HAP-1 (cell line): ENCODE data around the gene FAM20A.
A peak's percentile ranks its signal among the peaks of the same experiment; 100 is the strongest.

Experiments used
- DNase-seq, 2 experiments: peaks; one replicate each; pipeline ENCODE4 v3.0.0-alpha.2; 2016 to 2020; ENCODE audit warnings: low spot score in 2 of 2
- H3K27me3 ChIP-seq: fragments of 250-450 bp; sonication (Bioruptor Pico); 2 replicates; pipeline ENCODE4 v1.5.1; 2020; ENCODE audit warnings: low read depth, mild to moderate bottlenecking, moderate library complexity
- H3K36me3 ChIP-seq: fragments of 250-450 bp; sonication (Bioruptor Pico); replicated peaks from 2 replicates; pipeline ENCODE4 v1.5.1; 2020; ENCODE audit warnings: mild to moderate bottlenecking
- H3K4me1 ChIP-seq: fragments of 250-450 bp; sonication (Bioruptor Pico); 2 replicates; pipeline ENCODE4 v1.5.1; 2020; ENCODE audit warnings: mild to moderate bottlenecking
- H3K4me3 ChIP-seq: fragments of 250-450 bp; sonication (Bioruptor Pico); 2 replicates; pipeline ENCODE4 v1.5.1; 2020; ENCODE audit warnings: mild to moderate bottlenecking, moderate library complexity
- H3K9me3 ChIP-seq: fragments of 250-450 bp; sonication (Bioruptor Pico); 2 replicates; pipeline ENCODE4 v1.5.1; 2020; ENCODE audit warnings: mild to moderate bottlenecking, moderate library complexity
- in situ Hi-C: fragments of 300-500 bp; cut with MboI; formaldehyde crosslinking; loops from 3 replicates; pipeline ENCODE4 v1.14.3; 2020; ENCODE audit warnings: low sequenced_read_pairs, inconsistent platforms, mixed read lengths

The FAM20A gene

GRCh38 chr17:68560966-68561720, 40.0 kb downstream of the FAM20A start:
- DNase-seq = no peak
- no peaks in the 10 kb centered on the region for H3K4me1 ChIP-seq
- no peak overlapping the region for H3K4me3 ChIP-seq
- H3K9me3 ChIP-seq = no peaks in the 10 kb centered on the region
- H3K36me3 ChIP-seq = no peaks in the 10 kb centered on the region
- no peaks in the 10 kb centered on the region for H3K27me3 ChIP-seq
- in situ Hi-C loops = no loop called here

GRCh38 chr17:68559316-68559715, 41.9 kb downstream of the FAM20A start:
- no peaks in the 10 kb centered on the region for H3K36me3 ChIP-seq
- no peak for DNase-seq
- no peaks in the 10 kb centered on the region for H3K4me1 ChIP-seq
- H3K27me3 ChIP-seq = no peaks in the 10 kb centered on the region
- no peak overlapping the region for H3K4me3 ChIP-seq
- H3K9me3 ChIP-seq = no peaks in the 10 kb centered on the region
- in situ Hi-C loops = no loop called here

DNA sequence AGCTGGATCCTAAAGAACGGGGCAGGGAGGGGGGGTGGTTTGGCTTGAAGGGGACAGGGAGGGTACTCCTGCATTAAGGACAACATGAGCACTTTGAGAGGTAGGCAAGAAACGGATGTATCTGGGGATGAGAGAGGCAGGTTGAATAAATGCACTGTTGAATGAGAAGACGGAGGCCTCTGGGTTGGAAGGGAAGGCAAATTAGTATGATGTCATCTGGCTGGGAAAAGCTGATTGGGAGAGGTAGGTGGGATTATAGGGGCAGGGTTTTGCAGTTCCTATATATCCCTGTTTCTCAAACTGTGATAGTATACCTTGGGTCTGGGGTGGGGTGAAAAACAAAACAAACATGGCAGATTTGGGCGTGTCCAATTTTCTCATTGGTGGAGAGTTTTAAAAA, 44.6 kb downstream of the FAM20A start:
- Histone ChIP-seq H3K4me1 (no peaks in the 10 kb centered on the region), H3K9me3 (no peaks in the 10 kb centered on the region), H3K4me3 (no peak overlapping the region), H3K27me3 (no peaks in the 10 kb centered on the region), H3K36me3 (no peaks in the 10 kb centered on the region)
- in situ Hi-C loops = no loop called here
- no peak for DNase-seq

- Histone ChIP-seq H3K27me3 (no peaks in the 10 kb centered on the region), H3K4me3 (no peak overlapping the region), H3K9me3 (no peaks in the 10 kb centered on the region), H3K36me3 (peaks cover 6% of the 10 kb centered on the region; the same call in 1 of the 2 replicates), H3K4me1 (peaks cover 11% of the 10 kb centered on the region)
- DNase-seq = peak; percentile 48 to 67
- in situ Hi-C loops = loop anchor here (5.0 kb wide), 2 partner anchors 68 to 213 kb away; no protein-coding TSS in a partner anchor
These were observed 56.9 kb downstream of the FAM20A start for GRCh38 chr17:68544111-68544915.

DNA sequence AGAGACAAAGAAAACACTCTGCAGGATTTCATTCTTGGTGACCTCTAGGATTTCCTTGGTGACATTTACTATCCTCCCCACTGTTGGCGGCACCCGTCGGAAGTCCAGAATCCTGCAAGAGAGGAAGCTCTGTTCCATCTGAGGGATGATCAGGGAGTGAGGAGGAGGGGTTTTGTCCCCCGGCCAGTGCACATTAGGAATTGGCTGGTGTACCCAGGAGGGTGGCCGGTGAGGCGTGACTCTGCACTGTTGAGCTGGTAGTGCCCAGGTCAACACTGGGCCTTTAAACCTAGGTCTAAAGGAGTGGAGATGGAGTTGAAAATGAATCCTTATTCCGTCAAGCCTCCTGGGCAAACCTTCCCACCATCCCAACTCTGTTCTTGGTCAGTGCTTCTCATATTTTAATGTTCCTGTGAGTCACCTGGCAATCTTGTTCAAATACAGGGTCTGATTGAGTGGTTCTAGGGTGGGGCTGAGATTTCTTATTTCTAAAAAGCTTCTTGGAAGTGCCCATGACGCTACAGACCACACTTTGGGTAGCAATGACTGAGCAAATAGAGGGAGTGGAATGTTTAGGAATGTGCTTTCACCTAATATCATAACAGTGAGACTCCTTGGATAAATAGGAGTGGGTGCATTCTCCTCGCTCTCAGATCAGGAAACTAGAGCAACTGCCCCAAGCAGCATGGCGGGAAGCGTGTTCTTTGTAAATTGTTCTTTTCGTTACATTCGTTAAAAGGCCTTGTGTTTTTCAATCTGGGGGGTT, 58.3 kb downstream of the FAM20A start:
- no peak overlapping the region for H3K4me3 ChIP-seq
- H3K27me3 ChIP-seq = no peaks in the 10 kb centered on the region
- DNase-seq = no peak
- in situ Hi-C loops = loop anchor here (5.0 kb wide), 2 partner anchors 69 to 214 kb away; no protein-coding TSS in a partner anchor
- H3K36me3 ChIP-seq = peaks cover 9% of the 10 kb centered on the region
- H3K9me3 ChIP-seq = no peaks in the 10 kb centered on the region
- peaks cover 11% of the 10 kb centered on the region for H3K4me1 ChIP-seq

DNA sequence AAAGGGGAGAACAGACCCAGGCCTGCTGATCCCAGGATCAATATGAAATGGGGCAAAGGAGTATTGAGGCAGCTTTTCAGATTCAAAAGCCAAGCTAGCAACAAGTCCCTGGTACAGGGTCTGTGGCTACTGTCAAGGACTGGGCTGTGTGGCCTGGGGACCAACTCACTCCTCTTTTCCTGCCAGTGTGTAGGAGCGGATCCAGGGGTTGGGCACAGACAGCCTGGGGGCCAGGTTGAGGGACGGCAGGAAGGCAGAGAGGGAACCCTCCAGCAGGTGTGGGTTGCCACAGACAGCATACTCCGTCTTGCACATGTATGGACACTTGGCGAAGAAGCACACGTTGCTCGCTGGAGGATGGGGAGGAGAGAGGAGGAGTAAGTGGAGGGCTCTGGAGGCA, 59.4 kb downstream of the FAM20A start:
- no peaks in the 10 kb centered on the region for H3K9me3 ChIP-seq
- peaks cover 17% of the 10 kb centered on the region for H3K36me3 ChIP-seq
- H3K4me3 ChIP-seq = no peak overlapping the region
- H3K27me3 ChIP-seq = no peaks in the 10 kb centered on the region
- DNase-seq = no peak
- in situ Hi-C loops = loop anchor here (5.0 kb wide), 2 partner anchors 70 to 215 kb away; no protein-coding TSS in a partner anchor
- H3K4me1 ChIP-seq = peaks cover 11% of the 10 kb centered on the region

DNA sequence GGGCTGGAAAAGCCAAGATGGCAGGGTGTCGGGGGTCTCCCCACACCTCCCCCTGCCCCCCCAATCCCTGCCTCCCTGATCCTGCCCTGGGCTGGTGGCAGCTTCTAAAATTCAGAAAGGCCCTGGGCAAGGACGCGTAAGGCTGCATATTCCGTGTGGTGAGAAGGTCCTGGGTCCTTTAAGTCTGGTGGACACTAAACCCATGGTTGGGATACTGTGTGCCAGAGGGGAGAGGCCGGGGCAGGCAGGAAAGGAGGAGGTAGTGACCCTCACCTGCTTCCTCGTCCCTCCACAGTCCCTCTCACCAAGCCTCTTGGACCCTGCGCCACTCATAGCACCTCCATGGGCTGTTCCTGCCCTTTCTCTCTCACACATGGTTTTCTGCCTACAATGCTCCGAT, 60.2 kb downstream of the FAM20A start:
- H3K9me3 ChIP-seq = no peaks in the 10 kb centered on the region
- peaks cover 20% of the 10 kb centered on the region for H3K36me3 ChIP-seq
- H3K27me3 ChIP-seq = no peaks in the 10 kb centered on the region
- H3K4me1 ChIP-seq = peaks cover 11% of the 10 kb centered on the region
- in situ Hi-C loops = loop anchor here (5.0 kb wide), 2 partner anchors 71 to 216 kb away; no protein-coding TSS in a partner anchor
- no peak overlapping the region for H3K4me3 ChIP-seq
- no peak for DNase-seq

DNA sequence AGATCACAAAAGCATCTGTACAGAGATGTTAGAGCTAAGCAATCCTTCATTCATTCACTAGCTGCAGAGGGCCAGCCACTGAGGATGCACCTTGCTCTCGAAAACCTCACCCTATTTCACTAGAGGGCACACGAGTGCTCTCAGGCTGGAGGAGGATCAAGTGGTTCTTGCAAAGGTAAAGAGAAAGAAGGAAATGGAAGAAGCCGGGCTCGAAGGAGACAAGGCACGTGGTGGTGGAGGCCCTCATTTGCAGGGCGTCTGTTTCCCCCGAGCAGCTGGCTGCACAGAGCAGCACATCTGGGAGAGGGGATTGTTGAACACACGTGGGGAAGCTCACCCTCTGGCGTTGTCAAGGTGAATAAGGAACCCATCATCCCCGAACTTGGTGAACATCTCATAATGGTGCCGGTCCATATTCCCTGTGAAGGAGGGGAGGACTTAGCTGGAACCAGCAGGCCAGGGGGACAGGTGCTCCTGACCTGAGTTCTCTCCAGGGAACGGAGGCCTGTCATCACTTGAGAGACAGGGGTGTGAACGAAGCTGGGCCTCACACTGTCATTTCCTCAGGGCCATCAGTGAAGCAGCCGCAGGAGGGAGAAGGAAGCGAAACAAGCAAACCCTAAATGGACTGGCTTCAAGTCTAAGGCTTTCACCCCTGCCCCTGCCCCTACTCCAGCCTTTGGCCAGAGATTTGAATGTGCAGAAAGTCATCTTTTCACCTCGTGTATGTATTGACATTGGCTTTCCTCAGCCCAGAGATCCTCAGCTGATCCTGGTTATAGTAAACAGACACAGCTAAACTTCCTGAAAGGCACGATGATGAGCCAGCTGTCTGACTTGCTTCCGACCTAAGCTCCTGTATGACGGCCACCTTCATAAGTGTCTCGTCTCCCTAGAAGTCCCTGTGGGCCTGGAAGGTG, 61.4 kb downstream of the FAM20A start:
- Histone ChIP-seq H3K27me3 (no peaks in the 10 kb centered on the region), H3K4me3 (no peak overlapping the region), H3K36me3 (peaks cover 25% of the 10 kb centered on the region), H3K4me1 (peaks cover 11% of the 10 kb centered on the region), H3K9me3 (no peaks in the 10 kb centered on the region)
- in situ Hi-C loops = loop anchor here (5.0 kb wide), 2 partner anchors 72 to 217 kb away; no protein-coding TSS in a partner anchor
- DNase-seq = no peak

GRCh38 chr17:68535922-68536321, 65.2 kb downstream of the FAM20A start:
- no peaks in the 10 kb centered on the region for H3K4me1 ChIP-seq
- no peak for DNase-seq
- H3K4me3 ChIP-seq = no peak overlapping the region
- in situ Hi-C loops = no loop called here
- H3K27me3 ChIP-seq = no peaks in the 10 kb centered on the region
- peaks cover 38% of the 10 kb centered on the region for H3K36me3 ChIP-seq
- no peaks in the 10 kb centered on the region for H3K9me3 ChIP-seq

DNA sequence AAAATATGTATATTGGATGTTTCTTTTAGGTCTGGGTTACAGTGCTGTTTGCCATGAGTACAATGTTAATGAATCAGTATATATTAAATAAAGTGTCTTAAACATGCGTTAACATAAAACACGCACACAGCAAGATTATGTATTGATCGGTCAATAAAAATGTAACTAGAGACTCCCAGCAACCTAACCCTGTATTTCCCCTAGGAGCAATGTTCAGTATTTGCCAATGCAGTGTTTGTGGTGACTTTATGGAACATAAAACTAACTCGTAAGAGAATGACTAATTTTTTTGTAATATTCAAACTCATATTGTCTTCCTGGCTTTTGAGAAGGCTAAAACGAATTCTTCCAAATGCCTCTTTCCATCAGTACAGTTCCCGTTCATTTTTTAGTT, 66.5 kb downstream of the FAM20A start:
- DNase-seq = no peak
- Histone ChIP-seq H3K4me1 (peaks cover 3% of the 10 kb centered on the region), H3K36me3 (peaks cover 45% of the 10 kb centered on the region), H3K9me3 (no peaks in the 10 kb centered on the region), H3K4me3 (no peak overlapping the region), H3K27me3 (no peaks in the 10 kb centered on the region)
- in situ Hi-C loops = no loop called here

DNA sequence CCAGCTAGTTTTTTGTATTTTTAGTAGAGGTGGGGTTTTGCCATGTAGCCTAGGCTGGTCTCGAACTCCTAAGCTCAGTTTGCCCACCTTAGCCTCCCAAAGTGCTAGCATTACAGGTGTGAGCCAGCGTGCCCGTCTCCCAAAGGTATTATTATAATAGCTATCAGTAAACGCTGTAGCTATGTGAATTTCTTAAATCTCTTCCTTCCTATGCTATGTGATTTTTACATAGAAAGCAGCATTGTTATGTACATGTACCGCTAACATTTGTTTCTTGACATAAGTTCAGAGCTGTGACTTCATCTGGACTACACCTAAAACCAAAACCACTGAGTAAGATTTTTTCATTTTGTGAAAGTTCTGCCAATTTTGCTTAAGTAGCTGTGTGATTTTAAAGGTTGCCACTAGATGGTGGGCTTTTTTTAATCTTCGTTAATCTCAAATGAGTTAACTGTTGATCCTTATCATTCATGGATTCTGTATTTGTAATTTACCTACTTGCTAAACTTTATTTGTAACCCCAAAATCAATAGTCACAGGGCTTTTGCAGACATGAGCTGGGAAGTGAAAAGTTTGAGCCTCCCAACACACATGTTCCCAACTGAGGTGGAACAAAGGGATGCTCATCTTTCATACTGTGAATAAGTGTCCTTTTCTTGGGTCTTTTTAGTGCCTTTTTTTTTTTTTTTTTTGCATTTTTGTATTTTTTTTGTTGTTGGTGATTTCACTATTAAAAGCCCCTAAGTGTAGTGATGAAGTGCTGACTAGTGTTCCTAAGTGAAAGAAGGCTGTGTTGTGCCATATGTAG, 67.1 kb downstream of the FAM20A start:
- H3K4me1 ChIP-seq = peaks cover 6% of the 10 kb centered on the region
- no peak overlapping the region for H3K4me3 ChIP-seq
- peaks cover 45% of the 10 kb centered on the region for H3K36me3 ChIP-seq
- H3K27me3 ChIP-seq = no peaks in the 10 kb centered on the region
- DNase-seq = peak in 1 of 2 experiments; percentile 22
- H3K9me3 ChIP-seq = no peaks in the 10 kb centered on the region
- in situ Hi-C loops = no loop called here

DNA sequence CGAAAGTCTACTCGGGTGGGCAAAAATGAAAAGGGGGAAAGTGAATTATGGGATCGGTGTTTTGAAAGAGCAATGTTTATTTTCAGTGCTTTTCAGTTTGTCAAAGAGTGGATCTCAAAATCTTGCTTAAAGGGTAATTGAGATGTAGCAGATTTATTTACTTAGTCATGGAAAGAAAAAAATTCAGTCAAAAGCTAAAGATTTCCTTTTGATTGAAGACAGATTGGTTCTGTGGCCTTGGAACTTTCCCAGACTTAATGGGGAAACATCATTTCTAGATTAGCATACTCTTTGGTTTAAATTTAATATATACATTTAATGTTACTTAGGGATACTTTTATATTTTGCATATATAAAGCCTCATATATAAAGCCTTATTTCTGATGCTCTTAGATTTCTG, 68.3 kb downstream of the FAM20A start:
- Histone ChIP-seq H3K9me3 (no peaks in the 10 kb centered on the region), H3K4me3 (no peak overlapping the region), H3K27me3 (no peaks in the 10 kb centered on the region), H3K36me3 (peaks cover 42% of the 10 kb centered on the region), H3K4me1 (peaks cover 19% of the 10 kb centered on the region)
- no peak for DNase-seq
- in situ Hi-C loops = no loop called here
